SU-DHL-6 (cell line): ENCODE data around the gene AIG1.

Experiments
- H2AFZ ChIP-seq: fragments of 200-600 bp; sonication (generic); 2 replicates; pipeline ENCODE4 v1.6.1; 2014; ENCODE audit warnings: low read depth, mild to moderate bottlenecking, moderate library complexity, mixed read lengths, antibody characterized with exemption, low read length; ENCODE audit not compliant: severe bottlenecking
- H3F3A ChIP-seq: fragments of 200-600 bp; shearing (Covaris generic); 2 replicates; pipeline ENCODE4 v1.6.0; 2016; ENCODE audit warnings: antibody characterized with exemption, mild to moderate bottlenecking; ENCODE audit not compliant: insufficient read depth
- H3K27ac ChIP-seq: fragments of 200-600 bp; sonication (generic); 2 replicates; pipeline ENCODE4 v1.5.1; 2016; ENCODE audit warnings: low read depth, mild to moderate bottlenecking, low read length, moderate library complexity, mixed read lengths
- H3K27me3 ChIP-seq: fragments of 200-600 bp; sonication (generic), shearing (Covaris generic); 2 replicates; pipeline ENCODE4 v1.6.0; 2014; ENCODE audit warnings: mild to moderate bottlenecking, low read length
- H3K36me3 ChIP-seq: fragments of 200-600 bp; sonication (generic); 2 replicates; pipeline ENCODE4 v1.6.1; 2014; ENCODE audit warnings: mild to moderate bottlenecking, low read length, mixed read lengths
- H3K4me2 ChIP-seq: fragments of 300-600, 200-600 bp; shearing (Covaris generic), sonication (generic); 2 replicates; pipeline ENCODE4 v1.6.0; 2014; ENCODE audit warnings: low read length, low read depth, mild to moderate bottlenecking; ENCODE audit not compliant: poor library complexity, severe bottlenecking
- H3K4me3 ChIP-seq: fragments of 200-600 bp; sonication (generic); 2 replicates; pipeline ENCODE4 v1.5.1; 2014; ENCODE audit warnings: antibody characterized with exemption, low read length, mild to moderate bottlenecking, mixed read lengths; ENCODE audit not compliant: insufficient read depth, poor library complexity, severe bottlenecking
- H3K79me2 ChIP-seq: fragments of 200-600 bp; sonication (generic); 2 replicates; pipeline ENCODE4 v1.6.1; 2014; ENCODE audit warnings: mild to moderate bottlenecking, low read length, moderate library complexity; ENCODE audit not compliant: insufficient read depth
- H3K9ac ChIP-seq: fragments of 200-600 bp; sonication (generic); 2 replicates; pipeline ENCODE4 v1.7.0; 2014; ENCODE audit warnings: mild to moderate bottlenecking, low read length
- H3K9me2 ChIP-seq: fragments of 200-600 bp; sonication (generic); replicated peaks from 2 replicates; pipeline ENCODE4 v1.6.1; 2014; ENCODE audit warnings: low read length; ENCODE audit not compliant: insufficient read depth
- H3K9me3 ChIP-seq: fragments of 200-600 bp; sonication (generic); 2 replicates; pipeline ENCODE4 v1.6.1; 2014; ENCODE audit warnings: low read length, mixed read lengths; ENCODE audit not compliant: insufficient read depth
- H4K20me1 ChIP-seq: fragments of 200-600 bp; sonication (generic); 2 replicates; pipeline ENCODE4 v1.6.1; 2014; ENCODE audit warnings: low read depth, mild to moderate bottlenecking, antibody characterized with exemption, low read length, moderate library complexity, mixed read lengths
- EZH2phosphoT487 ChIP-seq: fragments of 200-600 bp; sonication (generic), shearing (Covaris generic); conservative IDR thresholded peaks from 2 replicates; pipeline ENCODE4 v1.6.1; 2018; ENCODE audit warnings: mild to moderate bottlenecking, antibody characterized with exemption, low read length, moderate library complexity, mixed read lengths
- TF ChIP-seq, protein P1 (sequence below): fragments of 200-600 bp; sonication (generic); IDR thresholded peaks from one replicate; pipeline ENCODE4 v1.5.1; 2017; ENCODE audit warnings: antibody characterized with exemption, mild to moderate bottlenecking, low read length, moderate library complexity; ENCODE audit not compliant: insufficient read depth, poor library complexity, severe bottlenecking

AIG1 gene

GRCh38 chr6:143385636-143386035 is 324.9 kb downstream of the AIG1 start:
- Histone ChIP-seq H3K9me3 (no peaks in the 10 kb centered on the region), H3K79me2 (no peaks in the 10 kb centered on the region), H4K20me1 (no peaks in the 10 kb centered on the region), H3K27ac (no peak overlapping the region), H3K36me3 (no peaks in the 10 kb centered on the region), H3F3A (no peaks in the 10 kb centered on the region), H3K9ac (no peak overlapping the region), H3K9me2 (no peaks in the 10 kb centered on the region), H2AFZ (no peak overlapping the region), H3K27me3 (no peaks in the 10 kb centered on the region), H3K4me3 (no peak overlapping the region), H3K4me2 (no peak overlapping the region)
- no peak for TF ChIP-seq EZH2phosphoT487
- TF ChIP-seq, protein P1, sequence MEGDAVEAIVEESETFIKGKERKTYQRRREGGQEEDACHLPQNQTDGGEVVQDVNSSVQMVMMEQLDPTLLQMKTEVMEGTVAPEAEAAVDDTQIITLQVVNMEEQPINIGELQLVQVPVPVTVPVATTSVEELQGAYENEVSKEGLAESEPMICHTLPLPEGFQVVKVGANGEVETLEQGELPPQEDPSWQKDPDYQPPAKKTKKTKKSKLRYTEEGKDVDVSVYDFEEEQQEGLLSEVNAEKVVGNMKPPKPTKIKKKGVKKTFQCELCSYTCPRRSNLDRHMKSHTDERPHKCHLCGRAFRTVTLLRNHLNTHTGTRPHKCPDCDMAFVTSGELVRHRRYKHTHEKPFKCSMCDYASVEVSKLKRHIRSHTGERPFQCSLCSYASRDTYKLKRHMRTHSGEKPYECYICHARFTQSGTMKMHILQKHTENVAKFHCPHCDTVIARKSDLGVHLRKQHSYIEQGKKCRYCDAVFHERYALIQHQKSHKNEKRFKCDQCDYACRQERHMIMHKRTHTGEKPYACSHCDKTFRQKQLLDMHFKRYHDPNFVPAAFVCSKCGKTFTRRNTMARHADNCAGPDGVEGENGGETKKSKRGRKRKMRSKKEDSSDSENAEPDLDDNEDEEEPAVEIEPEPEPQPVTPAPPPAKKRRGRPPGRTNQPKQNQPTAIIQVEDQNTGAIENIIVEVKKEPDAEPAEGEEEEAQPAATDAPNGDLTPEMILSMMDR = no peak

DNA sequence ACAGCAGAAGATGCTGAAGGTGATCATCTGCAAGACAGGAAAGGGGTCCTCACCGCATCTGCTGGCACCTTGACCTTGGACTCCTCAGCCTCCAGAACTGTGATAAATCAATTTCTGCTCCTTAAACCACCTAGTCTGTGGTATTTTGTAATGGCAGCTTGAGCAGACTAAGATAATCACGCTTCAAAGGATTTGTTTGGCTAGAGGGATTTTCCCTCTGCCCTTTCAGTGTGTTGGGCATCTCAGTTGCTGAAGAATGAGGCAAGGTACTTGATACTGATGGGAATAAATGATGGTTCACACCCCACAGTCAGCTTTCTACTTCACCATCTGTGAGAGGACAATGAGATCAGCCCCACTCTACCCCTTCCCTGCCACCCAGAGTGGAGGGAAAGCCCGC is 329.6 kb downstream of the AIG1 start:
- Histone ChIP-seq H2AFZ (no peak overlapping the region), H3K4me2 (no peak overlapping the region), H3K27ac (no peak overlapping the region), H3K9me3 (no peaks in the 10 kb centered on the region), H3K79me2 (no peaks in the 10 kb centered on the region), H4K20me1 (no peaks in the 10 kb centered on the region), H3K27me3 (no peaks in the 10 kb centered on the region), H3K9me2 (no peaks in the 10 kb centered on the region), H3F3A (no peaks in the 10 kb centered on the region), H3K9ac (no peak overlapping the region), H3K36me3 (no peaks in the 10 kb centered on the region), H3K4me3 (no peak overlapping the region)
- TF ChIP-seq, protein P1 = no peak
